ENCODE results near the gene DDO.
A peak's percentile ranks its signal among the peaks of the same experiment; 100 is the strongest.

The DDO gene

DNA sequence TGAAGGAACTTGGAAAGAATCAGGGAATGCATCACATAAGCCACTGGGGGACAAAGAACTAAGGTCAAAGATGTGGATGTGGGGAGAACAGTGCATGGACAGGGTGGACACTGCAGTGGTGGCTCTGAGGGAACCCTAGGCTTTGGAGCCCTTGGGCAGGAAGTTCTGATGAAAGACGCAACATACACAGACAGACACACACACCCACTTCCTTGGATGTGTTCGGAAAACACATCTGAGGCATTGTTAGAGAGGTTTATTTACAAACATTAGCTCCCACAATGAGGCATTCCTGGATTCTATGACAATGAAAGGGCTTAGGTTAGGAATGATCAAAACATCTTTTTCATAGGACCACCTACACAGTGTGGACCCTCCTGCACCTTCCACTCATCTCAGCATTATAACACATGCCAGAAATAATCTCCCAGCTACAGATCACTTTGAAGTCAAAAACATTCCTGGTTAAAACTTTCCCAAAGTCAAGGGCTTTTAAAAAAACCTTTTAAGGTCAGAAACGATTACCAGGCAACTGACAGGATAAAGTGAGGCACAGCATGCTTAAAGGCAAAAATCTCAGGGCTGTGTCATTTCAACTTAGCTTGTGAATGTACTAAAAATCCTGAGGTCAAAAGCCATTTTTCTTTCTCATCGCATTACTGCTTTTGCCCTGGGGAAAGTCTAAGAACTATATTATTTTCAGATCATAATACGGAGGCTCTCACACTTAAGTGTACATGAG, 50.8 kb downstream of the DDO start:
- Histone ChIP-seq H3K4ac (ENCODE audit: low read depth, low read length) (no peak overlapping the region), H3K79me2 (ENCODE audit: control insufficient read depth, insufficient read depth, low read length) (no peaks in the 10 kb centered on the region), H2BK15ac (replicated peaks; ENCODE audit: low read depth) (no peak overlapping the region), H3K4me1 (ENCODE audit: control insufficient read depth, low read depth, low read length) (no peaks in the 10 kb centered on the region), H3K9ac (ENCODE audit: low read length) (no peak overlapping the region), H2BK5ac (ENCODE audit: low read length) (no peak overlapping the region), H3K23ac (ENCODE audit: low read length) (no peak overlapping the region), H3K56ac (ENCODE audit: low read length) (no peak overlapping the region), H2AK5ac (ENCODE audit: low read length) (no peak overlapping the region), H4K5ac (ENCODE audit: low read length) (no peak overlapping the region), H3K27ac (ENCODE audit: low read depth, low read length) (no peak overlapping the region), H3K79me1 (ENCODE audit: low read length) (no peaks in the 10 kb centered on the region), H3K18ac (ENCODE audit: low read length) (no peak overlapping the region), H2BK120ac (ENCODE audit: low read depth, low read length) (no peak overlapping the region), H3K4me2 (ENCODE audit: low read length) (no peak overlapping the region), H3K36me3 (ENCODE audit: control insufficient read depth, insufficient read depth, low read length) (no peaks in the 10 kb centered on the region), H3K4me3 (ENCODE audit: low read length) (no peak overlapping the region), H3K27me3 (ENCODE audit: insufficient read depth, low read length, poor library complexity) (no peaks in the 10 kb centered on the region), H4K8ac (ENCODE audit: low read depth, low read length) (no peak overlapping the region)
- DNase-seq: no peak
- no CpG with 5 or more reads among the region's 5 CpGs for WGBS (ENCODE audit: extremely low coverage, insufficient coverage, low lambda C conversion rate)

DNA sequence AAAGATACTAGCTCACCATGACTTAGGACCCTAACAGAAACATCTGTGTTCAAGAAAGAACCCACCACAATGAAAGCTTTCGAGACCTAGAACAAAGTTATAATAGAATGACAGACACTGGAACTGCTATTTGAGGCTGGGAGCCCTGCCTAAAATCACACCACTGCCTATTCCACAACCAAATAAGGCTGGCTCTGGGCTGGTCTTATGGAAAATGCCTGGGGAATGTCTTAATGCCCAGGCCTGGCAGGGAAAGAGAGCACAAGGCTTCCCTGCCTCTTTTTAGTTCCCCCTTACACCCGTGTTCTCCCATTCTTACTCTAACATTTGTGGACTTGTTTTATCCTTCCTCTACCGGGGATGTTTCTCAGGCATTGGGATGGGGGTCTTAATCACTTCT, 51.6 kb downstream of the DDO start:
- Histone ChIP-seq H3K56ac (ENCODE audit: low read length) (no peak overlapping the region), H3K4me3 (ENCODE audit: low read length) (no peak overlapping the region), H3K4me1 (ENCODE audit: control insufficient read depth, low read depth, low read length) (no peaks in the 10 kb centered on the region), H4K5ac (ENCODE audit: low read length) (no peak overlapping the region), H2AK5ac (ENCODE audit: low read length) (no peak overlapping the region), H3K79me1 (ENCODE audit: low read length) (no peaks in the 10 kb centered on the region), H3K4ac (ENCODE audit: low read depth, low read length) (no peak overlapping the region), H3K23ac (ENCODE audit: low read length) (no peak overlapping the region), H2BK120ac (ENCODE audit: low read depth, low read length) (no peak overlapping the region), H3K36me3 (ENCODE audit: control insufficient read depth, insufficient read depth, low read length) (no peaks in the 10 kb centered on the region), H4K8ac (ENCODE audit: low read depth, low read length) (no peak overlapping the region), H3K9ac (ENCODE audit: low read length) (no peak overlapping the region), H3K27me3 (ENCODE audit: insufficient read depth, low read length, poor library complexity) (peaks cover 3% of the 10 kb centered on the region), H2BK5ac (ENCODE audit: low read length) (no peak overlapping the region), H3K18ac (ENCODE audit: low read length) (no peak overlapping the region), H3K4me2 (ENCODE audit: low read length) (no peak overlapping the region), H2BK15ac (replicated peaks; ENCODE audit: low read depth) (no peak overlapping the region), H3K79me2 (ENCODE audit: control insufficient read depth, insufficient read depth, low read length) (no peaks in the 10 kb centered on the region), H3K27ac (ENCODE audit: low read depth, low read length) (no peak overlapping the region)
- WGBS (ENCODE audit: extremely low coverage, insufficient coverage, low lambda C conversion rate): no CpG with 5 or more reads among the region's 3 CpGs
- DNase-seq: no peak

DNA sequence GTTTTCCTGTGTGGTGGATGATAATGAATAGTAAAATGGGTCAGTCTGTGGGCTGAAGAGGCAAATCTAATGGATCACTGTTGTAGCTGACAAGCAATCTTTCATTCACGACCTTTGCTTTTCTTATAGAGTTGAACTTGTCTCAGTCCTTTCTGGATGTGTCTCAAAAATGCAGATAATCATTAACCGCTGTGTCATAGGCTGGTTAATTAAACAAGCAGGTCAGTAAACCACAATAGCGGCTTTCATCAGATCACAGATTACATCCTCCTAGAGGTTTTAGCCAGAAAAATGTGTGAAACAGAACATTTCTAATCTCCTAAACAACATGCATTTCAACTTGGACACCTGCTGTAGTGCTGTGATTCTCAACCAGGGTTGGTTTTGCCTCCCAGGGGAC, 54.7 kb downstream of the DDO start:
- Histone ChIP-seq H3K36me3 (ENCODE audit: control insufficient read depth, insufficient read depth, low read length) (no peaks in the 10 kb centered on the region), H3K23ac (ENCODE audit: low read length) (no peak overlapping the region), H3K4me3 (ENCODE audit: low read length) (no peak overlapping the region), H3K4me1 (ENCODE audit: control insufficient read depth, low read depth, low read length) (peaks cover 6% of the 10 kb centered on the region), H2AK5ac (ENCODE audit: low read length) (no peak overlapping the region), H2BK5ac (ENCODE audit: low read length) (no peak overlapping the region), H3K4me2 (ENCODE audit: low read length) (no peak overlapping the region), H3K9ac (ENCODE audit: low read length) (no peak overlapping the region), H3K79me2 (ENCODE audit: control insufficient read depth, insufficient read depth, low read length) (no peaks in the 10 kb centered on the region), H3K79me1 (ENCODE audit: low read length) (no peaks in the 10 kb centered on the region), H4K8ac (ENCODE audit: low read depth, low read length) (no peak overlapping the region), H2BK15ac (replicated peaks; ENCODE audit: low read depth) (no peak overlapping the region), H4K5ac (ENCODE audit: low read length) (no peak overlapping the region), H3K27me3 (ENCODE audit: insufficient read depth, low read length, poor library complexity) (peaks cover 5% of the 10 kb centered on the region), H3K4ac (ENCODE audit: low read depth, low read length) (no peak overlapping the region), H3K27ac (ENCODE audit: low read depth, low read length) (no peak overlapping the region), H3K18ac (ENCODE audit: low read length) (no peak overlapping the region), H2BK120ac (ENCODE audit: low read depth, low read length) (no peak overlapping the region), H3K56ac (ENCODE audit: low read length) (no peak overlapping the region)
- DNase-seq: no peak
- no CpG with 5 or more reads among the region's 3 CpGs for WGBS (ENCODE audit: extremely low coverage, insufficient coverage, low lambda C conversion rate)

DNA sequence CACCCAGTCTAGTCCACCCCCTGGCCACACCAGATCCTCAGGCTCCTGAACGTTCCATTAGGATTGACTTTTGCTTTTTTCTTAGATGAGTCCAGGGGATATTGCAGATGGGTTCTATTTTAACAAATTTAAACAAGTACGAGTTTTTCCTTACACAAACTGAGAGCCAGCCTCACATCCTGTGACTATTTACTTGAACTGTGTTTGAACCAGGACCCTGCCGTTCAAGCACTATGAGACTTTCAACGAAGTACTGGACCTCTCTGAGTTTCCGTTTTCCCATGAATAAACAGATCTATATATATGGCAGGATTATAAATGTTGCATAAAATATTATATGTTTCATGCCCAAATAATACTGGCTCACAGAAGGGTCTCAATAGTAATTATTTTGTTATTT, 55.8 kb downstream of the DDO start:
- Histone ChIP-seq H2BK5ac (ENCODE audit: low read length) (no peak overlapping the region), H3K4me1 (ENCODE audit: control insufficient read depth, low read depth, low read length) (peaks cover 13% of the 10 kb centered on the region), H4K5ac (ENCODE audit: low read length) (no peak overlapping the region), H3K56ac (ENCODE audit: low read length) (no peak overlapping the region), H3K79me1 (ENCODE audit: low read length) (no peaks in the 10 kb centered on the region), H3K23ac (ENCODE audit: low read length) (no peak overlapping the region), H3K79me2 (ENCODE audit: control insufficient read depth, insufficient read depth, low read length) (no peaks in the 10 kb centered on the region), H4K8ac (ENCODE audit: low read depth, low read length) (no peak overlapping the region), H3K27me3 (ENCODE audit: insufficient read depth, low read length, poor library complexity) (peaks cover 5% of the 10 kb centered on the region), H3K4me3 (ENCODE audit: low read length) (no peak overlapping the region), H3K36me3 (ENCODE audit: control insufficient read depth, insufficient read depth, low read length) (no peaks in the 10 kb centered on the region), H3K9ac (ENCODE audit: low read length) (no peak overlapping the region), H2BK15ac (replicated peaks; ENCODE audit: low read depth) (no peak overlapping the region), H3K27ac (ENCODE audit: low read depth, low read length) (no peak overlapping the region), H3K18ac (ENCODE audit: low read length) (no peak overlapping the region), H2AK5ac (ENCODE audit: low read length) (no peak overlapping the region), H2BK120ac (ENCODE audit: low read depth, low read length) (no peak overlapping the region), H3K4ac (ENCODE audit: low read depth, low read length) (no peak overlapping the region), H3K4me2 (ENCODE audit: low read length) (no peak overlapping the region)
- no peak for DNase-seq
- no CpG with 5 or more reads among the region's 5 CpGs for WGBS (ENCODE audit: extremely low coverage, insufficient coverage, low lambda C conversion rate)

DNA sequence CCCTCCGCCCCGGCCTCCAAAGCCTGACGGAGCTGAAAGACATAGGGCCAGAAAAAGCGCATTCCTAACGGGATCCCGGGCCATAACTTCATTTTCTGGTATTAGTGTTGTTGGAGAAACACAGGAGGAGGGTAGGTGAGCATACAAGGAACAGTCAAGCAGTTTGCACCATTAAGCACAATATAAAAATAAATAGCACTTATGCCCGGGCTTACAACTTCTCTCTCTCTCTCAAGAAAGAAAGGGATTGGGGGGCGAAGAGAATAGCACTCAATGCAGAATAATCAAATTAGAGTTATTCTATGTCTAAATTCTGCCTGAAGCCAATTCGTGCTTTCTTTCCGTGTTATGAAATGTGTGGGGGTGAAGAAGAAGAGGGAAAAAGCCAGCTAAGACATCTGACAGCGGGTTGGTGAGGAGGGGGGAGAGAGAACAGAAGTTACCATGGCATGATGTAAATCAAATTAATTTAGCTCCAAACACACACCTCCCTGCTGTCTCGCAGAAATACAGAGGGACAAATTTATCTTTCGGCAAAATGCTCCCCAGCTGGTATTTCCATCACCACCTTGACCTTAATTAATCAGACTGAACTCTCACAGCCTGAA, 56.7 kb downstream of the DDO start:
- Histone ChIP-seq H3K56ac (ENCODE audit: low read length) (peak overlapping the region; percentile 61), H3K36me3 (ENCODE audit: control insufficient read depth, insufficient read depth, low read length) (no peaks in the 10 kb centered on the region), H3K4me2 (ENCODE audit: low read length) (peak overlapping the region; percentile 75), H3K4me3 (ENCODE audit: low read length) (no peak overlapping the region), H4K5ac (ENCODE audit: low read length) (no peak overlapping the region), H3K4me1 (ENCODE audit: control insufficient read depth, low read depth, low read length) (peaks cover 13% of the 10 kb centered on the region), H3K18ac (ENCODE audit: low read length) (peak overlapping the region; percentile 83), H4K8ac (ENCODE audit: low read depth, low read length) (no peak overlapping the region), H3K27me3 (ENCODE audit: insufficient read depth, low read length, poor library complexity) (peaks cover 5% of the 10 kb centered on the region), H3K23ac (ENCODE audit: low read length) (no peak overlapping the region), H3K79me2 (ENCODE audit: control insufficient read depth, insufficient read depth, low read length) (no peaks in the 10 kb centered on the region), H3K79me1 (ENCODE audit: low read length) (no peaks in the 10 kb centered on the region), H3K4ac (ENCODE audit: low read depth, low read length) (no peak overlapping the region), H2BK5ac (ENCODE audit: low read length) (no peak overlapping the region), H2AK5ac (ENCODE audit: low read length) (no peak overlapping the region), H2BK120ac (ENCODE audit: low read depth, low read length) (no peak overlapping the region), H3K27ac (ENCODE audit: low read depth, low read length) (no peak overlapping the region), H3K9ac (ENCODE audit: low read length) (peak overlapping the region; percentile 55), H2BK15ac (replicated peaks; ENCODE audit: low read depth) (no peak overlapping the region)
- no CpG with 5 or more reads among the region's 13 CpGs for WGBS (ENCODE audit: extremely low coverage, insufficient coverage, low lambda C conversion rate)
- DNase-seq: no peak

All from mesendoderm (in vitro differentiated cells).